ENCODE measurements around the gene VASP.

- TF ChIP-seq, protein P1, sequence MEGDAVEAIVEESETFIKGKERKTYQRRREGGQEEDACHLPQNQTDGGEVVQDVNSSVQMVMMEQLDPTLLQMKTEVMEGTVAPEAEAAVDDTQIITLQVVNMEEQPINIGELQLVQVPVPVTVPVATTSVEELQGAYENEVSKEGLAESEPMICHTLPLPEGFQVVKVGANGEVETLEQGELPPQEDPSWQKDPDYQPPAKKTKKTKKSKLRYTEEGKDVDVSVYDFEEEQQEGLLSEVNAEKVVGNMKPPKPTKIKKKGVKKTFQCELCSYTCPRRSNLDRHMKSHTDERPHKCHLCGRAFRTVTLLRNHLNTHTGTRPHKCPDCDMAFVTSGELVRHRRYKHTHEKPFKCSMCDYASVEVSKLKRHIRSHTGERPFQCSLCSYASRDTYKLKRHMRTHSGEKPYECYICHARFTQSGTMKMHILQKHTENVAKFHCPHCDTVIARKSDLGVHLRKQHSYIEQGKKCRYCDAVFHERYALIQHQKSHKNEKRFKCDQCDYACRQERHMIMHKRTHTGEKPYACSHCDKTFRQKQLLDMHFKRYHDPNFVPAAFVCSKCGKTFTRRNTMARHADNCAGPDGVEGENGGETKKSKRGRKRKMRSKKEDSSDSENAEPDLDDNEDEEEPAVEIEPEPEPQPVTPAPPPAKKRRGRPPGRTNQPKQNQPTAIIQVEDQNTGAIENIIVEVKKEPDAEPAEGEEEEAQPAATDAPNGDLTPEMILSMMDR (IDR thresholded peaks at IDR 0.05) = no peak
- no peak for TF ChIP-seq POLR2A (IDR thresholded peaks at IDR 0.05)
Observed at GRCh38 chr19:45524575-45525129, 17.4 kb downstream of the VASP start.

Measured in lower leg skin (tissue), 3 donors.